ENCODE data around the gene DCAF4L1. TPM values are rescaled to one million over a fixed set of nuclear protein-coding genes. Genes with fewer than 3 reads are reported as not detected.

The DCAF4L1 gene
- total and polyA plus RNA-seq, 2 donors (not counting 1 experiment from before 2014, with no cell fraction given), result 0.20 to 0.31 TPM

DNA sequence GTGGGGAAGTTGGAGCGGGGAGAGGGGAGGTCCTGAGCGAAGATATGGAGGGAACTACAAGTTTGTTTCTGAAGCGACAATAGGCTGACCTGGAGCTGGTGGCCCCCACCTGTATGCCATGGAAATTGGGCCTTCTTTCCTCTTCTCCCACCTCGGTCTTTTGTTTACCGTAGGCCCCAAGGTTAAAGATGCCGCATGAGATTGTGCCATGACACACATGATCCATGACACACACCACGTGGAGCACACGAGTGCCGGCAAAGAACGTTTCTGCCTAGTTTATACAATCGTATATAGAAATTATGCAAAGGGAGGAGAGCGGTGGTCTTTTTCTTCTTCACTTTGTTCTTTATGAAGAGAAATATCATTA lies 45.9 kb upstream of the DCAF4L1 start:
- peak overlapping the region; percentile 79 for H3K27ac Mint-ChIP-seq
- intact Hi-C loops (cut with micrococcal nuclease), result loop anchor here (1.0 to 5.0 kb wide), 2 partner anchors 55 to 722 kb away; partner anchors contain the start of genes ATP8A1 and SLC30A9
- TF ChIP-seq, protein P1, sequence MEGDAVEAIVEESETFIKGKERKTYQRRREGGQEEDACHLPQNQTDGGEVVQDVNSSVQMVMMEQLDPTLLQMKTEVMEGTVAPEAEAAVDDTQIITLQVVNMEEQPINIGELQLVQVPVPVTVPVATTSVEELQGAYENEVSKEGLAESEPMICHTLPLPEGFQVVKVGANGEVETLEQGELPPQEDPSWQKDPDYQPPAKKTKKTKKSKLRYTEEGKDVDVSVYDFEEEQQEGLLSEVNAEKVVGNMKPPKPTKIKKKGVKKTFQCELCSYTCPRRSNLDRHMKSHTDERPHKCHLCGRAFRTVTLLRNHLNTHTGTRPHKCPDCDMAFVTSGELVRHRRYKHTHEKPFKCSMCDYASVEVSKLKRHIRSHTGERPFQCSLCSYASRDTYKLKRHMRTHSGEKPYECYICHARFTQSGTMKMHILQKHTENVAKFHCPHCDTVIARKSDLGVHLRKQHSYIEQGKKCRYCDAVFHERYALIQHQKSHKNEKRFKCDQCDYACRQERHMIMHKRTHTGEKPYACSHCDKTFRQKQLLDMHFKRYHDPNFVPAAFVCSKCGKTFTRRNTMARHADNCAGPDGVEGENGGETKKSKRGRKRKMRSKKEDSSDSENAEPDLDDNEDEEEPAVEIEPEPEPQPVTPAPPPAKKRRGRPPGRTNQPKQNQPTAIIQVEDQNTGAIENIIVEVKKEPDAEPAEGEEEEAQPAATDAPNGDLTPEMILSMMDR (IDR thresholded peaks at IDR 0.05), result no peak
- TF ChIP-seq EZH2 (IDR thresholded peaks at IDR 0.05; ENCODE audit: borderline replicate concordance, insufficient read depth, low read depth, low read length, poor library complexity, severe bottlenecking), result no peak
- no peaks in the 10 kb centered on the region for H3K27me3 Mint-ChIP-seq
- POLR2A ChIA-PET, result interaction anchor here (1.2 kb wide), 1 partner anchor 55 kb away, joined by 4 read pairs; the partner anchor contains the start of gene SLC30A9
- Histone ChIP-seq H3K27ac (ENCODE audit: low read length in 2 of 2) (peak overlapping the region; percentile 57 to 79), H4K20me1 (ENCODE audit: control insufficient read depth, insufficient read depth, low read length, poor library complexity, severe bottlenecking) (peaks cover 17% of the 10 kb centered on the region), H3K4me2 (replicated peaks; ENCODE audit: low read depth, low read length, poor library complexity, severe bottlenecking) (peak overlapping the region; percentile 87), H2AFZ (ENCODE audit: insufficient read depth, low read depth, low read length, poor library complexity, severe bottlenecking) (peak overlapping the region; percentile 74), H3K36me3 (replicated peaks in 1 of 2; ENCODE audit: control extremely low read depth in 1 of 2, control insufficient read depth in 1 of 2, extremely low read depth in 1 of 2, insufficient read depth in 2 of 2, low read length in 1 of 2) (peaks cover 6 to 10% of the 10 kb centered on the region in 2 experiments), H3K9ac (ENCODE audit: low read length) (peak overlapping the region; percentile 92), H3K4me3 (ENCODE audit: control extremely low read depth in 1 of 5, extremely low read depth in 1 of 5, insufficient read depth in 1 of 5, low read depth in 2 of 5, low read length in 4 of 5) (peak overlapping the region; percentile 66 to 99 (median 85)), H3K4me1 (ENCODE audit: control insufficient read depth in 2 of 2, insufficient read depth in 2 of 2, low read length in 2 of 2) (peaks cover 11 to 19% of the 10 kb centered on the region in 2 donors), H3K27me3 (replicated peaks in 1 of 4; ENCODE audit: control extremely low read depth in 1 of 4, control insufficient read depth in 3 of 4, insufficient read depth in 4 of 4, low read length in 3 of 4) (no peaks in the 10 kb centered on the region), H3K9me3 (ENCODE audit: control extremely low read depth in 1 of 3, control insufficient read depth in 2 of 3, insufficient read depth in 1 of 3, low read length in 2 of 3) (no peaks in the 10 kb centered on the region), H3K79me2 (ENCODE audit: control insufficient read depth, insufficient read depth, low read length) (peaks cover 40% of the 10 kb centered on the region)
- H3K4me3 Mint-ChIP-seq, result peak overlapping the region; percentile 90
- WGBS (ENCODE audit: insufficient coverage), result 0% methylated on average over 3 of the region's 12 CpGs
- CTCF ChIA-PET, result interaction anchor here (0.7 to 1.3 kb wide), 3 partner anchors 22 to 55 kb away, joined by 3 to 4 read pairs (median 3); partner anchors contain the start of gene SLC30A9
- peaks cover 34% of the 10 kb centered on the region for H3K4me1 Mint-ChIP-seq
- ATAC-seq (ENCODE audit: low read depth), result no peak
- H3K9me3 Mint-ChIP-seq (ENCODE audit: insufficient read depth), result no peaks in the 10 kb centered on the region
- no peak for DNase-seq

DNA sequence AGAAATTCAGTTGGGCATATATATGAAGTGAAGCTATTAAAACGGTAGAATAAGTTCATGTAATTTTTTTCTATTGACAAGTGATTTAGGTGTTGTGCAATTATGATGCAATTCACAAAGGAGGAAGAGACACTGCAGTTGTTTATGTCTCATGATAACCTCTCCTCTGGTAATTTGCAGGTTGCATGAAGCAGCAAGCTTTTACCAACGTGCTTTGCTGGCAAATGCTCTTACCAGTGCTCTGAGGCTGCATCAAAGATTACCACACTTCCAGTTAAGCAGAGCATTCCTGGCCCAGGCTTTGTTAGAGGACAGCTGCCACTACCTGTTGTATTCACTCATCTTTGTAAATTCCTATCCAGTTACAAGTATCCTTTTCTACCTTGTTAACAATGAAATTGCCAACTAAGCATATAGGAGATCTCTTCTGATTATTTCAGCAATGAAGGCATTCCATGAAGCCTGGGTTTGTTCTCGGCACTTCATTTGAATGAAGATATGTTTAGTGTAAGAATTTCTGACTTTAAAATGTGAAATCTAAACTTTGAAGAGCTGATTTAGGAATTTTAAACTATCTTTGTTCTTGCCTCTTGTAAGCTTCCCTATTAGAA lies 42.4 kb upstream of the DCAF4L1 start:
- no peak for TF ChIP-seq EZH2 (IDR thresholded peaks at IDR 0.05; ENCODE audit: borderline replicate concordance, insufficient read depth, low read depth, low read length, poor library complexity, severe bottlenecking)
- ChIA-PET POLR2A (no interaction called here), CTCF (interaction anchor here (0.8 kb wide), 1 partner anchor 18 kb away, joined by 5 read pairs; no protein-coding TSS in a partner anchor)
- WGBS (ENCODE audit: insufficient coverage), result 92% methylated on average over 2 of the region's 3 CpGs
- no peak overlapping the region for H3K4me3 Mint-ChIP-seq
- DNase-seq, result no peak
- intact Hi-C loops (cut with micrococcal nuclease), result loop anchor here (5.0 kb wide), 1 partner anchor 718 kb away; the partner anchor contains the start of gene ATP8A1
- Histone ChIP-seq H3K4me2 (replicated peaks; ENCODE audit: low read depth, low read length, poor library complexity, severe bottlenecking) (no peak overlapping the region), H4K20me1 (ENCODE audit: control insufficient read depth, insufficient read depth, low read length, poor library complexity, severe bottlenecking) (peaks cover 31% of the 10 kb centered on the region), H3K27ac (ENCODE audit: low read length in 2 of 2) (no peak overlapping the region), H3K9ac (ENCODE audit: low read length) (no peak overlapping the region), H3K4me3 (ENCODE audit: control extremely low read depth in 1 of 5, extremely low read depth in 1 of 5, insufficient read depth in 1 of 5, low read depth in 2 of 5, low read length in 4 of 5) (no peak overlapping the region), H3K27me3 (replicated peaks in 1 of 4; ENCODE audit: control extremely low read depth in 1 of 4, control insufficient read depth in 3 of 4, insufficient read depth in 4 of 4, low read length in 3 of 4) (no peaks in the 10 kb centered on the region), H3K36me3 (replicated peaks in 1 of 2; ENCODE audit: control extremely low read depth in 1 of 2, control insufficient read depth in 1 of 2, extremely low read depth in 1 of 2, insufficient read depth in 2 of 2, low read length in 1 of 2) (peaks cover 6 to 17% of the 10 kb centered on the region in 2 experiments), H3K9me3 (ENCODE audit: control extremely low read depth in 1 of 3, control insufficient read depth in 2 of 3, insufficient read depth in 1 of 3, low read length in 2 of 3) (no peaks in the 10 kb centered on the region), H2AFZ (ENCODE audit: insufficient read depth, low read depth, low read length, poor library complexity, severe bottlenecking) (no peak overlapping the region), H3K4me1 (ENCODE audit: control insufficient read depth in 2 of 2, insufficient read depth in 2 of 2, low read length in 2 of 2) (peaks cover 11 to 19% of the 10 kb centered on the region in 2 donors), H3K79me2 (ENCODE audit: control insufficient read depth, insufficient read depth, low read length) (peaks cover 42% of the 10 kb centered on the region)
- no peaks in the 10 kb centered on the region for H3K27me3 Mint-ChIP-seq
- no peak overlapping the region for H3K27ac Mint-ChIP-seq
- H3K4me1 Mint-ChIP-seq, result peaks cover 34% of the 10 kb centered on the region
- no peak for ATAC-seq (ENCODE audit: low read depth)
- H3K9me3 Mint-ChIP-seq (ENCODE audit: insufficient read depth), result no peaks in the 10 kb centered on the region
